Upper lobe of left lung (tissue), 4 donors: ENCODE measurements around the gene NHSL1.

Experiments used
- CTCF ChIP-seq, 6 experiments: fragments of 450-650 bp in 4 of 6; fragments of 200-600 bp in 2 of 6; sonication (generic) in 2 of 6; IDR thresholded peaks; one replicate each; pipeline ENCODE4 v1.5.1; 2016 to 2019; ENCODE audit warnings: antibody characterized with exemption in 6 of 6
- EP300 ChIP-seq, 4 donors: sonication (generic); formaldehyde crosslinking; IDR thresholded peaks; one replicate each; pipeline ENCODE4 v1.5.1; 2017; ENCODE audit warnings: antibody characterized with exemption in 4 of 4, control low read depth in 2 of 4
- POLR2A ChIP-seq, 4 donors: fragments of 450-650 bp; IDR thresholded peaks; one replicate each; pipeline ENCODE4 v1.5.1; 2016 to 2017; ENCODE audit warnings: antibody characterized with exemption in 4 of 4, mild to moderate bottlenecking in 2 of 4
- POLR2AphosphoS5 ChIP-seq, 2 donors: sonication (generic); formaldehyde crosslinking; IDR thresholded peaks; one replicate each; pipeline ENCODE4 v1.5.1; 2017; ENCODE audit warnings: antibody characterized with exemption in 2 of 2

DNA sequence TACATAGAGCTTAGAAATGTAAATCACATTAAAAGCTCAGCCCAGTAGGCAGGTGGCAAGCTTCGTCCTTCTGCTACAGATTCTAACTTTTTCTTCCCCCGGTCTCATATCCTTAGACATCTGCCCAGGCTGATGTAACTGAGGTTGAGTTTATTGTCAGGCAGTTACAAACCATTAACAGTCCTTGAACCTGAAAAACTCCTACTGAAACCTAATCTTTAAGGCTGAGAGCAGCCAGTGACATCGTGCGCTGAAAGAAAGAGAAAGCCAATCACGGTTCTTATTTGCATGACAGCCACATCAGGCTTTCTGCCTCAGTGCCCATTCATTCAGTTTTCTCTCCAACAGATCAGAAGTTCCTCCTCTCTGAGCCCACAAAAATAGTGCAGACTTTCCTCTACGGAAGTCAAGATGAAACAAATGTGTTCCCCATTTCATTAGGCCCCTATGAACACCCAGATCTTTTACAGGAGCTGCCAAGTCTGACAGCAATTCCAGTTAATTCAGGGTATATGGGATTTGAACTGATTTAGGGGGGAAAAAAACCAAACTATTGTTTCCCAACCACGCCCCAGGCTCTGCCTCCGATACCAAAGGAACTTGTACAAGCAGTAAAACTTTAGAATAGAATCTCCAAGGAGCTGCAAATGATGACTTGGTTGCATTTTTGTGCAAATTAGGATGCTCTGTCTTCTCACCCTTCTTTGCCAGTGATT lies at the start of gene NHSL1:
- TF ChIP-seq POLR2A (IDR thresholded peaks at IDR 0.05) (no peak), CTCF (IDR thresholded peaks at IDR 0.05) (no peak), POLR2AphosphoS5 (IDR thresholded peaks at IDR 0.05) (no peak), EP300 (IDR thresholded peaks at IDR 0.05) (no peak)
